Neural progenitor cell (in vitro differentiated cells): Measurements from ENCODE around the gene KCNQ1.

Experiments used
- CTCF ChIP-seq: fragments of 200-600 bp; sonication (generic); IDR thresholded peaks from 2 replicates; pipeline ENCODE4 v1.5.1; 2017; ENCODE audit warnings: antibody characterized with exemption, mild to moderate bottlenecking
- EZH2 ChIP-seq: fragments of 200-600 bp; sonication (generic); IDR thresholded peaks from 2 replicates; pipeline ENCODE4 v1.6.1; 2017; ENCODE audit warnings: antibody characterized with exemption, mild to moderate bottlenecking, moderate library complexity
- EZH2phosphoT487 ChIP-seq: fragments of 200-600 bp; sonication (generic); IDR thresholded peaks from 2 replicates; pipeline ENCODE4 v1.6.1; 2017; ENCODE audit warnings: antibody characterized with exemption

GRCh38 chr11:2521081-2521732, 76.4 kb downstream of the KCNQ1 start:
- TF ChIP-seq CTCF (no peak), EZH2 (no peak), EZH2phosphoT487 (no peak)
